Middle frontal gyrus (tissue), 1 donor: ENCODE measurements around the gene OXER1.
"Not testable (repeated sequence)": the region's sequence is repeated elsewhere in the genome, so short reads cannot be mapped to it uniquely, and the experiment has no call there.

Experiments used
- DNase-seq: peaks from one replicate; pipeline ENCODE4 v3.0.0-alpha.2; 2015; ENCODE audit warnings: low spot score; ENCODE audit errors: extremely low spot score

The OXER1 gene

DNA sequence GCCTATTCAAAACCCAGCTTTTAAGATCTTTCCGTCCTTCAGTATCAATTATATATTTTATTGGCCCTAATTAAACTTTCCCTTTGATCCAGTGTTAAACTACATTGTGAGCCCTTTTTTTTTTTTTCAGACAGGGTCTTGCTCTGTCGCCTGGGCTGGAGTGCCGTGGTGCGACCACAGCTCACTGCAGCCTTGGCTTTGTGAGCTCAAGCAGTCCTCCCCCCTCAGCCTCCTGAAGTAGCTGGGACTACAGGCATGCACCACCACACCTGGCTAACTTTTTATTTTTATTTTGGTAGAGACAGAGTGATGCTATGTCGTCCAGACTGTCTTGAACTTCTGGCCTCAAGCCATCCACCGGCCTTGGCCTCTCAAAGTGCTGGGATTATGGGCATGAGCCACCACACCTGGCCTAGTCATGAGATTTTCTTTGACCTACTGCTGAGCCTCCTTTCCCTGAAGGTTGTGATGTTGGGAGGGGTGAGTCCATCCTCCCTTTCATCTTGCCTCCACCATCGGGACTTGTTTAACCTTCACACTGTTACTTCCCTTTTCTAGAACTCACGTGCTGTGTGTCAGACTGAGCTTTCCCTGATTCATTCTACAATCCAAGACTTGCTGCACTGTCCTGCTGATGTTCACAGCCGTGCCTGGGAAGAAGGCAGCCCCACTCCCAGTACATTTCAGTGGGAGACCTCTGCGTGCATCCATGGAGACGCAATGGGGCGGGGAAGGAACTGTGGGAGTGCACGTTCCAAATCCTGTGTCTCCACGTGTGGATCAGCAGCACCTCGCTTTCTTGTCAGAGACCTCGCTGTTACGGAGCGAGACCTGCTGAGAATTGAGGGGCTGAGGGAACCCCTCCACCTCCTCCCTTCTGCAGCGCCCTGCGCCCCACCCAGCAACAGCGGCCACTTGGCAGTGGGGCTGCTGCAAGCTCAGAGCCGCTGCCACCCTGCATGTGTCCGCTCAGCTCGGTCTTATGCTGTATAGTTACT, 10.8 kb downstream of the OXER1 start:
- DNase-seq, result no peak

GRCh38 chr2:42752314-42752713, 11.6 kb downstream of the OXER1 start:
- no peak for DNase-seq

DNA sequence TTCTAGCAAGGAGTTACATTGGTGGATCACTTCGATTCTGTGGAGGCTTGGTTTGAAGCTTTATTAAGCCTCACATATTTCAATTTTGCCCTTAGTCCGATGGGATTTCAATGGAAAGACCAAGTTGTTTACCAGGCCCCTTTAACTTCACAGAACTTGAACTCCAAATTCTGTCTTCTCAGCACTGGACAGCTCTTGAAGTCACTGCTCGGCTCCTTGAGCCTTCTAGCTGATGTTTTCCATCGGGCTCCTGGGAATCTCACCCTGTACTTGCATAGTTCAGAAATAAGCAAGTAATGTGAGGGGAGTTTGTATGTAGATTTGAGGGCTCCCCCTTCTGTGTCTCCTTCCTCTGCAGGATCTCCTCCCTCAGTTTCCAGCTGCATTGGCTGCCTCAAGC, 15.1 kb downstream of the OXER1 start:
- DNase-seq, result no peak

- DNase-seq, result no peak
Observed at GRCh38 chr2:42747422-42747821, 16.5 kb downstream of the OXER1 start.

- DNase-seq, result no peak
Observed at GRCh38 chr2:42744545-42745082, 19.3 kb downstream of the OXER1 start.

DNA sequence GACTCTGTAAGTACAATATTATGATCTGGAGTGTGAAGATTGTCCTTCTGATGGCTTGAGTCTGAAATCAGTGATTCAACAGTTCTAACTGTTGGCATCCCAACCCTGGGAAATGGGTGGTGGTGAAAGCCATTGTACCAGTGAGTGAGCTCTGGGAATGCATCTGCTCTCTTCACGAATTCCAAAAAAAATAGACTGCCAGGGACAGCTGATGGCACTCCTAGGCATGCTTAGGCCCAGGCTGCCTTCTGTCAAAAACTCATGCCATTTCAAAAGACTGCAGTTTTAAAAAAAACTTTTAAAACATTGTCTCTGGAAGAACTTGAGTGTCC, 20.3 kb downstream of the OXER1 start:
- DNase-seq, result no peak

DNA sequence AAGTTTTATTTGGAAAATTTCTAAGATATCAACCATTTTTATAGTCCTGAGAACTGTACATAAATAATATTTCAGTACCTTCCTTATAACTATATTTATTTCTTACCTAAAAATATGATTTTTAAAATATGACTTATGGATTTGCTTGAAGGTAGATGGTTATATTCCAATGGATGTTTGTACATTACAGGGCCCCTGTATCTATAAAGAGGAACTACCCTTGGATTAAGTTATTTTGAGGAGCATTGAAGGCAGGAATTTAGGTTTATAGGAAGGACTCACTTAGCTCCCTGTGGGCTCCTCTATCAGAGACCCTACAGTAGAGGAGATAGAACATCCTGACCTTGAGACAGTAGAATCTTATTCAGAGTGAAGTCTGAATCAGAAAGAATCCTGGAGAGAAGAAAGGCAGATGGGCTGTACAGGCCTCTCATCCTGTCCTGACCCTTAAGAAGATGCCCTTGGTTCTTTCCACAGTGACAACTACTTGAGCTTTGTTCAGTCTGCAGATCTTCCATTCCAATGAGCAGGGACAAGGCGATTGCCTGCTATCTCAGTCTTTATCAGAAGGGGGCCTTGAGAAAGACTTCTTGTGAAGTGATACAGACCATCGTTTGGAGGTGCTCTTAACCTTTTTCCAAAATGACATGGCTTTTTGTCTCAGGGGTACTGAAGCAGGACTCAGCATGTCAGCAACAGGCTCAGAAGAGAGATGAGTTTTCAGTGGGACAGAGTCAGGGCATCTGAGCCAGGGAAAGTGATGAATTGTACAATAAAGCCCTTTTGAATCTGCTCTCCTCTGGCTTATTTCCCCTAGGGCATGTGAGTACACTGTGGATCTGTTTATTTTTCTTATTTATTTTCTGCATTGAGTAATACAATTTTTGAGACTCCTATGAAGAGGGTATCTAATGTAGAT, 20.9 kb downstream of the OXER1 start:
- no peak for DNase-seq

DNA sequence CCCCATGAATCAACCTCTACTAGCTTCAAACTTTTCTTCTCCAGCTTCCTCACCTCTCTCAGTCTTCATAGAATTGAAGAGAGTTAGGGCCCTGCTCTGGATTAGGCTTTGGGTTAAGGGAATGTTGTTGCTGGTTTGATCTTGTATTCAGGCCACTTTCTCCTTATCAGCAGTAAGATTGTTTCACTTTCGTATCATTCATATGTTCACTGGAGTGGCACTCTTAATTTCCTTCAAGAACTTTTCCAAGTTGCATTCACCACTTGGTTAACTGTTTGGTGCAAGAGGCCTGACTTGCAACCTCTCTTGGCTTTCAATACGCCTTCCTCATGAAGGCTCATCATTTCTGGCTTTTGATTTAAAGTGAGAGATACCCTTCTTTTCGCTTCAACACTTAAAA, 22.8 kb downstream of the OXER1 start:
- DNase-seq, result no peak

GRCh38 chr2:42736598-42737322, 27.2 kb downstream of the OXER1 start:
- no peak for DNase-seq

GRCh38 chr2:42733852-42734251, 30.1 kb downstream of the OXER1 start:
- no peak for DNase-seq

GRCh38 chr2:42731316-42731715, 32.6 kb downstream of the OXER1 start:
- not testable (repeated sequence) for DNase-seq

DNA sequence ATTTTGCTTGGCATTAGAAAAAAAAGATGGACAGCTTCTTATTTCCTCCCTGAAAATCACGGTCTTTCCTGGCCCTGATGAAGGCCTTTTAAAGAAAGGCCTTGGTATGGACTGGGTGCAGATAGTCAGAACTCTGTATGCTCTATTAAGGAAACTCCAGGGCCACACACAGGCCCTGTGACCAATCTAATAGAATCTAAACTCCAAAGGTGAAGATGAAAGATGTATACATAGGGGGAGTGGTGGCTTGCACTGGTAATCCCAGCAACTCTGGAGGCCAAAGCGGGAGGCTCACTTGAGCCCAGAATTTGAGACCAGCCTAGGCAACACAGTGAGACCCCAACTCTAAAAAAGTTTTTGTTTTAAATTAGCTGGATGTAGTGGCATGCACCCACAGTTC, 37.3 kb downstream of the OXER1 start:
- no peak for DNase-seq

GRCh38 chr2:42725657-42726056, 38.3 kb downstream of the OXER1 start:
- DNase-seq, result no peak

DNA sequence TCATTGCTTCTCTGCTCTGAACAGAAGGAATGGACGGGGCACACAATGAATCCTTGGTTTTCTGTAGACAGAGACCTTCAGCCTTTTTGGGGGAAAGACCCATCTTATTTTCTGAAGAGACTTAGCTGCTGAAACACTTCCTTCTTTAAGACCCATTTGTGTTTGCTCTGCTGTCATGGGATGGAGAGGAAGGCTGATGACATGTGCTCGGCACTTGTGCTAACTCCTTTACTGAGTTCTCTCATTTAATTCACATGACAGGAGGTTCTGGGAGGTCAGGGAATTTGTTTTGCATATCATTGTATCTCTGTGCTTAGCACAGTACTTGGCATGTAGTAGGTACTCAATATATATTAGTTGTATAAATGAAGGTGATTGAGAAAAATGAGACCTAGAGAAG, 39.0 kb downstream of the OXER1 start:
- no peak for DNase-seq

- no peak for DNase-seq
Observed at GRCh38 chr2:42723465-42723864, 40.5 kb downstream of the OXER1 start.

DNA sequence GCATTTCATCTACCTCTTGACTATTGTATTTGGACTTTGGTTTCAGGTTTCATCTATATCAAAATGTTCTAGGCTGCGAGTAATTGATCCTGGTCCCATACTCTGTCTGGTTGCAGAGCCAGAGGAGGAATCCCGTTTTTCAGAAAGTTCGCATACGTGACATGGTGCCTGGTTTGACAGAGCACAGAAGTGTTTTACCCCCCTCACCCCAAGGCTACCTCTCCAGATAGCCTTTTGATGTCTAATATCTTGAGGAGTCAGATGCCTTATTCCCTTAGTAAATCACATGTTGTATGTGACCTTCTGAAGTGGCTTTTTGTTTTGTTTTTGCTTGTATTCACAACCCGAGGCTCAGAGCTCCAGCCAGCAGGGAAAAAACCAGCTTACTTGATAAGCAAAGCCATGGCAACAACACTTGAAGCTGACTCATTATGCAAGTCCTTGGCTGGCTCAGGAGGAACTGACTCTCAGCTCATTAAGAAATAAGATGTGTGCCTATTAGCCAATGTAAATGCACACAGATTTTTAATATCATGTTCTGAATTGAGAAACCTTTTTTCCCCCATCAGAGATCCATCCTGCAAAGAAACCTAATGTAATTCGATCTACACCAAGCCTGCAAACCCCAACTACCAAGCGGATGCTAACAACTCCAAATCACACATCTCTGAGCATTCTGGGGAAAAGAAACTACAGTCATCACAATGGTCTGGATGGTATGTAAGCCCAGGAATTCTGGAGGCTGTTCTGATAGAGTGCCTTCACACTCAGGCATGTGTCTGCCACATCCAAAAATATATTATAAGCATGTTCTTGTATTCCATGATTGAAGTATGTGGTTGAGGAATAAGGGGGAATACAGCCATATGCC, 41.4 kb downstream of the OXER1 start:
- peak; percentile 16 for DNase-seq

- no peak for DNase-seq
Observed at GRCh38 chr2:42721898-42722297, 42.0 kb downstream of the OXER1 start.

GRCh38 chr2:42714686-42715085, 49.2 kb downstream of the OXER1 start:
- no peak for DNase-seq

DNA sequence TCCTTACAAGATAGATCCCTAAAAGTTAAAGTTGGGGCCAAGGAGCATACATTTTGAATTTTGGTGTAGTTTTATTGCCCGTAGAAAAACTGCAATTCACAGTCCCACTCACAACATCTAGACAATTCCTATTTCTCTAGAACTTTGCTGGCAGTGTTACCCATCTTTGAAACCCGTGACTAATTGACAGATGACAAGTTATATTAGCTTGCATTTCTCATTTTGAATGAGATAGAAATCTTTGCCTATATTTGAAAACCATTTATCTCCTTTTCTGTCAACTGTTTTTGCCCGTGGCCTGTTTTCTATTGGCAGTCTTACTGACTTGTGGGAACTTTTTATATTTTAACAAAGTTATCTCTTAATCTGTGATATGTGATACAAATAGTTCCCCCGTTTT, 50.0 kb downstream of the OXER1 start:
- DNase-seq, result no peak

DNA sequence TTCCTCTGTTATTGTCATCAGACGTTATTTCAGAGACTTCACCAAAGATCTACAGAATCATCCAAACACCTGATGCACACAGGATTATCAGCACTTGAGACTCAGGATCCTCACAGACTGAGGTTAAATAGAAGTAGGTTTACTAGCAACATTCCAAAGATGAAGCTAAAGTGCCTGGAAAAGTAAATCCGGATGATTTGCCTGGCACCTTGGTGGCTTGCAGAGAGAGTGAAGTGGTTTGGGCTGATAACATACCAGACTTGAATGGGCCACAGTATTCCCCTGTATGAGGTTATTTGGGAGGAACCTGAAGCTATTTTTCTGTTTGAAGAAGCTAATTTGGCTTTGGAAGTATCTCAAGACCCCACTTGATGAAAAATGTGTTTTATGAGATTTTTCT, 51.0 kb downstream of the OXER1 start:
- DNase-seq, result no peak
